ENCODE data around the gene TMIE.

DNA sequence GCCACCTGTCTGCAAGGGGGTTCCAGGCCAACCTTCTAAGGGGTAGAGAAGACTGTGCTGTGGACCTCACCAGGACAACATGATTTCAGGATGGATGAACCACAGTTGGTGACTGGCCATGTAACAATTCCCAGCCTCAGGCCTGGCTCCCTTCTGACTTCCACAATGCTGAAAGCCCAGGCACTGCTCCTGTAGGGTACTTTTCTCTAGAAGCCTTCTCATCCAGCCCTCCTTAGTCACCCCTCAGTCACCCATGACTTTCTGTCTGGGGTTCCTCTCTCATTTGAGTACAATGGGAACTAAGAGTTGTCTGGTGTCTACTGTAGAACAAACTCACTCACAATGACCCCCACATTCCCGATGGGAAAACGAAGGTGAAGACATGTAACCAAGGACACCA, 16.3 kb upstream of the TMIE start:
- TF ChIP-seq, protein P1, sequence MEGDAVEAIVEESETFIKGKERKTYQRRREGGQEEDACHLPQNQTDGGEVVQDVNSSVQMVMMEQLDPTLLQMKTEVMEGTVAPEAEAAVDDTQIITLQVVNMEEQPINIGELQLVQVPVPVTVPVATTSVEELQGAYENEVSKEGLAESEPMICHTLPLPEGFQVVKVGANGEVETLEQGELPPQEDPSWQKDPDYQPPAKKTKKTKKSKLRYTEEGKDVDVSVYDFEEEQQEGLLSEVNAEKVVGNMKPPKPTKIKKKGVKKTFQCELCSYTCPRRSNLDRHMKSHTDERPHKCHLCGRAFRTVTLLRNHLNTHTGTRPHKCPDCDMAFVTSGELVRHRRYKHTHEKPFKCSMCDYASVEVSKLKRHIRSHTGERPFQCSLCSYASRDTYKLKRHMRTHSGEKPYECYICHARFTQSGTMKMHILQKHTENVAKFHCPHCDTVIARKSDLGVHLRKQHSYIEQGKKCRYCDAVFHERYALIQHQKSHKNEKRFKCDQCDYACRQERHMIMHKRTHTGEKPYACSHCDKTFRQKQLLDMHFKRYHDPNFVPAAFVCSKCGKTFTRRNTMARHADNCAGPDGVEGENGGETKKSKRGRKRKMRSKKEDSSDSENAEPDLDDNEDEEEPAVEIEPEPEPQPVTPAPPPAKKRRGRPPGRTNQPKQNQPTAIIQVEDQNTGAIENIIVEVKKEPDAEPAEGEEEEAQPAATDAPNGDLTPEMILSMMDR (IDR thresholded peaks at IDR 0.05) = no peak
- TF ChIP-seq POLR2AphosphoS5 (IDR thresholded peaks at IDR 0.05; ENCODE audit: low read depth, low read length) (no peak), TCF7L2 (IDR thresholded peaks at IDR 0.05; ENCODE audit: low read depth, low read length) (no peak)
